Colonic mucosa (tissue), 4 donors: ENCODE results near the gene MAPRE3. TPM values are rescaled to one million over a fixed set of nuclear protein-coding genes. Genes with fewer than 3 reads are reported as not detected.

Experiments used
- DNase-seq: peaks from one replicate; pipeline ENCODE4 v3.0.0-alpha.2; 2020
- H3K27ac ChIP-seq: fragments of 200-600 bp; one replicate; pipeline ENCODE4 v1.8.0; 2021
- H3K27me3 ChIP-seq: fragments of 200-600 bp; one replicate; pipeline ENCODE4 v1.8.0; 2021
- H3K36me3 ChIP-seq: fragments of 200-600 bp; one replicate; pipeline ENCODE4 v1.8.0; 2021
- H3K4me1 ChIP-seq: fragments of 200-600 bp; one replicate; pipeline ENCODE4 v1.8.0; 2021; ENCODE audit warnings: mild to moderate bottlenecking
- H3K4me3 ChIP-seq: fragments of 200-600 bp; one replicate; pipeline ENCODE4 v1.8.0; 2021
- H3K9ac ChIP-seq, 2 donors: one replicate each; pipeline ENCODE4 v1.7.0; 2013; ENCODE audit warnings: control low read depth in 2 of 2, low read depth in 2 of 2, low read length in 2 of 2
- H3K9me3 ChIP-seq: fragments of 200-600 bp; one replicate; pipeline ENCODE4 v1.8.0; 2021
- CTCF ChIP-seq: fragments of 200-600 bp; IDR thresholded peaks from one replicate; pipeline ENCODE4 v1.8.0; 2022; ENCODE audit warnings: antibody characterized with exemption, mild to moderate bottlenecking
- intact Hi-C: fragments of 100-400 bp; cut with DNase I; formaldehyde crosslinking; loops from one replicate; pipeline ENCODE4 v1.14.1; 2022
- total RNA-seq, 2 donors: library from RNA; stranded (reverse); fragmentation: NEBNext Ultra II Directional in 1 of 2; extraction: Animal tissue kit (Norgen Biotek cat#: 25700) in 1 of 2; gene quantifications; one replicate each; pipeline ENCODE4 v1.2.1, GENCODE V29; 2021
- donor health status: healthy.
- donor health status: DM: no; HTN: no; CAD: no.
- donor health status: DM: no; HTN: no; CAD: no.

MAPRE3 gene
- total RNA-seq, 2 donors from 2014 or later = 21.6 to 22.0 TPM

- peak; percentile 97 for DNase-seq
- TF ChIP-seq CTCF = peak; percentile 37
- Histone ChIP-seq H3K9me3 (no peaks in the 10 kb centered on the region), H3K36me3 (no peaks in the 10 kb centered on the region), H3K27me3 (no peaks in the 10 kb centered on the region), H3K4me3 (peak overlapping the region; percentile 85), H3K27ac (peak overlapping the region; percentile 90), H3K9ac (peak overlapping the region; percentile 70 to 89), H3K4me1 (peaks cover 7% of the 10 kb centered on the region)
- intact Hi-C loops = no loop called here
Observed at GRCh38 chr2:27050281-27050995, 80.0 kb downstream of the MAPRE3 start.

- no peaks in the 10 kb centered on the region for H3K9me3 ChIP-seq
- H3K27ac ChIP-seq = peak within 1 kb of the TSS; percentile 90
- peak; percentile 97 for DNase-seq
- peak within 1 kb of the TSS; percentile 70 to 89 for H3K9ac ChIP-seq
- peak within 1 kb of the TSS; percentile 85 for H3K4me3 ChIP-seq
- TF ChIP-seq CTCF = no peak
- no peaks in the 10 kb centered on the region for H3K27me3 ChIP-seq
- intact Hi-C loops = no loop called here
- peaks cover 7% of the 10 kb centered on the region for H3K4me1 ChIP-seq
- no peaks in the 10 kb centered on the region for H3K36me3 ChIP-seq
Observed at GRCh38 chr2:27050996-27051901, 80.8 kb downstream of the MAPRE3 start, which contains the start of gene AGBL5. Gene AGBL5 (plus strand): TSS chr2:27051668. CDS start chr2:27052959, 1,291 bp downstream.

GRCh38 chr2:27051902-27052645, 81.6 kb downstream of the MAPRE3 start:
- peaks cover 7% of the 10 kb centered on the region for H3K4me1 ChIP-seq
- H3K9ac ChIP-seq = peak overlapping the region; percentile 70 to 89
- intact Hi-C loops = no loop called here
- peak overlapping the region; percentile 90 for H3K27ac ChIP-seq
- no peaks in the 10 kb centered on the region for H3K36me3 ChIP-seq
- H3K4me3 ChIP-seq = peak overlapping the region; percentile 85
- no peaks in the 10 kb centered on the region for H3K9me3 ChIP-seq
- TF ChIP-seq CTCF = no peak
- H3K27me3 ChIP-seq = no peaks in the 10 kb centered on the region
- peak; percentile 52 for DNase-seq

GRCh38 chr2:27053321-27053720, 82.9 kb downstream of the MAPRE3 start:
- H3K27ac ChIP-seq = no peak overlapping the region
- no peaks in the 10 kb centered on the region for H3K9me3 ChIP-seq
- H3K4me1 ChIP-seq = peaks cover 7% of the 10 kb centered on the region
- TF ChIP-seq CTCF = no peak
- intact Hi-C loops = no loop called here
- DNase-seq = no peak
- H3K36me3 ChIP-seq = no peaks in the 10 kb centered on the region
- no peak overlapping the region for H3K9ac ChIP-seq
- H3K27me3 ChIP-seq = no peaks in the 10 kb centered on the region
- H3K4me3 ChIP-seq = no peak overlapping the region

GRCh38 chr2:27053776-27054175, 83.3 kb downstream of the MAPRE3 start:
- Histone ChIP-seq H3K27me3 (no peaks in the 10 kb centered on the region), H3K9ac (no peak overlapping the region), H3K36me3 (no peaks in the 10 kb centered on the region), H3K4me1 (peaks cover 7% of the 10 kb centered on the region), H3K27ac (no peak overlapping the region), H3K9me3 (no peaks in the 10 kb centered on the region), H3K4me3 (no peak overlapping the region)
- intact Hi-C loops = no loop called here
- TF ChIP-seq CTCF = no peak
- DNase-seq = no peak
